Heart right ventricle (tissue), 16 donors: ENCODE results near the gene KRT73. TPM values are rescaled to one million over a fixed set of nuclear protein-coding genes. Genes with fewer than 3 reads are reported as not detected.

Experiments
- ATAC-seq, 8 donors: fragments of 200-7000 bp; cut with Tn5 transposase; one replicate each; pipeline ENCODE4 v1.9.1; 2020; ENCODE audit warnings: mild to moderate bottlenecking in 8 of 8, moderate library complexity in 8 of 8, moderate number of reproducible peaks in 1 of 8
- DNase-seq, 2 donors: peaks; one replicate each; pipeline ENCODE4 v3.0.0-alpha.2; 2020
- H3K27ac ChIP-seq, 10 donors: fragments of 200-600 bp; sonication (generic) in 2 of 10; one replicate each; pipeline versions ENCODE4 v1.5.0 to v1.8.0; 2020 to 2022; ENCODE audit warnings: mild to moderate bottlenecking in 3 of 10
- H3K27me3 ChIP-seq, 7 donors: fragments of 200-600 bp; one replicate each; pipeline ENCODE4 v1.8.0; 2021 to 2022; ENCODE audit warnings: mild to moderate bottlenecking in 2 of 7
- H3K36me3 ChIP-seq, 9 donors: fragments of 200-600 bp; sonication (generic) in 1 of 9; one replicate each; pipeline versions ENCODE4 v1.5.0 to v1.8.0; 2020 to 2022; ENCODE audit warnings: mild to moderate bottlenecking in 2 of 9
- H3K4me1 ChIP-seq, 9 donors: fragments of 200-600 bp; sonication (generic) in 1 of 9; one replicate each; pipeline versions ENCODE4 v1.5.0 to v1.8.0; 2020 to 2022; ENCODE audit warnings: mild to moderate bottlenecking in 4 of 9
- H3K4me3 ChIP-seq, 10 donors: fragments of 200-600 bp; sonication (generic) in 2 of 10; one replicate each; pipeline versions ENCODE4 v1.5.0 to v1.8.0; 2020 to 2022; ENCODE audit warnings: mild to moderate bottlenecking in 7 of 10, moderate library complexity in 2 of 10
- H3K9me3 ChIP-seq, 11 donors: fragments of 200-600 bp in 10 of 11; sonication (generic) in 2 of 11; one replicate each; pipeline versions ENCODE4 v1.5.0 to v1.8.0; 2013 to 2022; ENCODE audit warnings: mild to moderate bottlenecking in 2 of 11, control low read depth in 1 of 11, moderate library complexity in 1 of 11
- CTCF ChIP-seq, 9 donors: fragments of 200-600 bp; sonication (generic) in 2 of 9; IDR thresholded peaks; one replicate each; pipeline versions ENCODE4 v1.5.0 to v1.8.0; 2021 to 2022; ENCODE audit warnings: antibody characterized with exemption in 9 of 9, mild to moderate bottlenecking in 5 of 9, moderate library complexity in 1 of 9
- WGBS, 2 donors: extraction: QIAGEN DNeasy Blood & Tissue Kit; methylation state at CpG; one replicate each; pipeline ENCODE4 v1.1.7; 2013; ENCODE audit warnings: inconsistent platforms in 1 of 2; 5-methylcytosine and 5-hydroxymethylcytosine counted together
- intact Hi-C, 10 donors: fragments of 100-400 bp; cut with DNase I; formaldehyde crosslinking; loops; one replicate each; pipeline versions ENCODE4 v1.11.1 to v1.14.2; 2022
- polyA plus RNA-seq, 2 donors: library from polyadenylated mRNA; stranded (reverse); fragments of 200-250 nt; gene quantifications; one replicate each; pipeline ENCODE4 v1.2.3, GENCODE V29; 2013
- total RNA-seq, 10 donors: library from RNA; stranded (reverse); fragmentation: NEBNext Ultra II Directional in 3 of 10; extraction: Animal tissue kit (Norgen Biotek cat#: 25700) in 3 of 10; gene quantifications; one replicate each; pipeline versions ENCODE4 v1.2.1 to v1.2.4, GENCODE V29; 2021 to 2023
- donor health status: Arrhythmogenic right ventricular cardiomyopathy.
- donor health status: ischemic (EF 13 %, LVEDD 7.1; RV severe dilation, severe dysfunction).
- donor health status: healthy with polysubstance abuse.
- donor health status: DM: no; HTN: yes; CAD: no.
- donor health status: DM: no; HTN: no; CAD: no.
- donor health status: ischemic (EF 25% LVEDD 6.9; RV normal size, moderate dysfunction).
- donor health status: ischemic (EF 25% LVEDD 5.7; RV mildly dilated, moderate dysfunction).
- donor health status: healthy.
- donor health status: DM: yes; HTN: yes; CAD: no.
- donor health status: Ischemic cardiomyopathy.
- donor health status: ischemic (EF 35%, LVEDD 5.7; RV mildly dilated, moderate dysfunction).
- donor health status: nonischemic (EF 11% LVEDD 7.7; RV severe dilation, severe dysfunction).
- donor health status: DM: yes; HTN: yes; CAD: no.
- donor health status: PGD.
- donor health status: ischemic (EF 29% LVEDD 5.4; RV normal size, mild dysfunction).
- donor health status: nonischemic (EF 23%, LVEDD 6.1; RV moderate dilation, normal function).

Gene KRT73
- total and polyA plus RNA-seq, 12 donors: not detected

GRCh38 chr12:52613384-52614030, 4.9 kb downstream of the KRT73 start:
- Histone ChIP-seq H3K4me1 (no peaks in the 10 kb centered on the region), H3K27ac (no peak overlapping the region), H3K4me3 (no peak overlapping the region), H3K36me3 (no peaks in the 10 kb centered on the region), H3K27me3 (peaks cover 0 to 72% (median 35%) of the 10 kb centered on the region in 7 donors), H3K9me3 (no peaks in the 10 kb centered on the region)
- intact Hi-C loops: no loop called here
- TF ChIP-seq CTCF (IDR thresholded peaks at IDR 0.05): no peak
- no peak for DNase-seq
- 92% methylated on average over 9 of the region's 9 CpGs for WGBS, 2 donors
- ATAC-seq: no peak

GRCh38 chr12:52612431-52613383, 5.7 kb downstream of the KRT73 start:
- no peak for DNase-seq
- TF ChIP-seq CTCF (IDR thresholded peaks at IDR 0.05): no peak
- no peak for ATAC-seq
- Histone ChIP-seq H3K9me3 (no peaks in the 10 kb centered on the region), H3K4me1 (no peaks in the 10 kb centered on the region), H3K27me3 (peaks cover 0 to 80% (median 40%) of the 10 kb centered on the region in 7 donors), H3K27ac (no peak overlapping the region), H3K36me3 (no peaks in the 10 kb centered on the region), H3K4me3 (no peak overlapping the region)
- intact Hi-C loops: no loop called here
- WGBS, 2 donors: 85 to 86% methylated on average over 5 of the region's 5 CpGs

GRCh38 chr12:52611080-52611468, 7.3 kb downstream of the KRT73 start:
- ATAC-seq (no peak), DNase-seq (no peak)
- WGBS, 2 donors: 89 to 91% methylated on average over 6 of the region's 6 CpGs
- no peak overlapping the region for H3K27ac ChIP-seq
- H3K4me3 ChIP-seq: no peak overlapping the region
- intact Hi-C loops: no loop called here
- no peaks in the 10 kb centered on the region for H3K4me1 ChIP-seq
- no peaks in the 10 kb centered on the region for H3K9me3 ChIP-seq
- no peak for TF ChIP-seq CTCF (IDR thresholded peaks at IDR 0.05)
- peaks cover 0 to 79% (median 47%) of the 10 kb centered on the region in 7 donors for H3K27me3 ChIP-seq
- no peaks in the 10 kb centered on the region for H3K36me3 ChIP-seq

GRCh38 chr12:52608826-52609630, 9.3 kb downstream of the KRT73 start:
- H3K36me3 ChIP-seq: no peaks in the 10 kb centered on the region
- no peak for DNase-seq
- no peaks in the 10 kb centered on the region for H3K9me3 ChIP-seq
- H3K27me3 ChIP-seq: peaks cover 0 to 68% (median 54%) of the 10 kb centered on the region in 7 donors
- no peak for TF ChIP-seq CTCF (IDR thresholded peaks at IDR 0.05)
- ATAC-seq: no peak
- H3K27ac ChIP-seq: no peak overlapping the region
- H3K4me1 ChIP-seq: no peaks in the 10 kb centered on the region
- H3K4me3 ChIP-seq: no peak overlapping the region
- intact Hi-C loops: no loop called here
- 72 to 82% methylated on average over 8 of the region's 8 CpGs for WGBS, 2 donors
